GM21576 (cell line): Measurements from ENCODE around the gene GARIN5A.

Experiments
- ATAC-seq: cut with Tn5 transposase; IDR thresholded peaks from one replicate; pipeline ENCODE4 v1.9.1; 2021; ENCODE audit warnings: mild to moderate bottlenecking, moderate library complexity; ENCODE audit not compliant: unreplicated experiment

The GARIN5A gene

DNA sequence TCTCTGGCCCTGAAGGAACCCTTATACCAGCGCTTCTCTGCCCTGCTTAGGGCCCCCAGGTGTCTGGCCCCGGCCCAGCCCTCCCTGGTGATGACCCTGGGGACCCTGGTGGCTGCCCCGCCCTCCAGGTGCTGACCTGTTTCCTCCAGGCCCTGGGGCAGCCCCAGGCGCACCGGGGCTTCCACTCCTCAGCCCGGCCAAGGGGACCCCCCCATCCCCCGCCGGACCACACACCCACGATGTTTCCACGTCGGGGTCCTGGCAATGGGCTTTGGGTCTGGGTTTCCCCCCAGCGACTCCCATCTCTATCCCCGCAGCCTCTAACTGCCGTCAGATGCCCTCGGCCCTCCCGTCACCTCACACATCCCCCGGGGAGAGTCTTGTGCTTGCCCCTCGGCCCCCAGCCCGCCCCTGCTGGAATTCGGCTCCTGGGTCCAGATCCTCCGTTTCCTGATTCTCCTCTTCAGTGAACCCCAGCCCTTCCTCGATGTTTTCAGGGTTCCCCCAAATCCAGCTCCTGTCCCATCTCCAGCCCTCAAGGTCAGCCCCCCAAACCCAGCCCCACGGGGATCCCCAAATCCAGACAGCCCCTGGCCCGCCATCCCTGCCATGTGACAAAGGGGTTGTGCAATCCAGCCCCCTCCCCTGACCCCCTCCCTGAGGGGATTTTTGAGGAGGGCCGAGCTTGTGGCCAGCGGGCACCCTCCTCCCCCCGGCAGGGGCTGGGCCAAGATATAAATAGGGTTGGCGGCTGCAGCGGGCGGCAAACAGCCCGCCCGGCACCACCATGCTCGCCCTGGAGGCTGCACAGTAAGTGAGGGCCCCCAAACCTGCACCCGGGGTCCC, 58.2 kb downstream of the GARIN5A start, which contains the start of gene SPIB:
Gene SPIB (plus strand): TSS at position 763 of the 846 bp plus-strand sequence. CDS start 25 bp downstream, at position 788.
- ATAC-seq = no peak

DNA sequence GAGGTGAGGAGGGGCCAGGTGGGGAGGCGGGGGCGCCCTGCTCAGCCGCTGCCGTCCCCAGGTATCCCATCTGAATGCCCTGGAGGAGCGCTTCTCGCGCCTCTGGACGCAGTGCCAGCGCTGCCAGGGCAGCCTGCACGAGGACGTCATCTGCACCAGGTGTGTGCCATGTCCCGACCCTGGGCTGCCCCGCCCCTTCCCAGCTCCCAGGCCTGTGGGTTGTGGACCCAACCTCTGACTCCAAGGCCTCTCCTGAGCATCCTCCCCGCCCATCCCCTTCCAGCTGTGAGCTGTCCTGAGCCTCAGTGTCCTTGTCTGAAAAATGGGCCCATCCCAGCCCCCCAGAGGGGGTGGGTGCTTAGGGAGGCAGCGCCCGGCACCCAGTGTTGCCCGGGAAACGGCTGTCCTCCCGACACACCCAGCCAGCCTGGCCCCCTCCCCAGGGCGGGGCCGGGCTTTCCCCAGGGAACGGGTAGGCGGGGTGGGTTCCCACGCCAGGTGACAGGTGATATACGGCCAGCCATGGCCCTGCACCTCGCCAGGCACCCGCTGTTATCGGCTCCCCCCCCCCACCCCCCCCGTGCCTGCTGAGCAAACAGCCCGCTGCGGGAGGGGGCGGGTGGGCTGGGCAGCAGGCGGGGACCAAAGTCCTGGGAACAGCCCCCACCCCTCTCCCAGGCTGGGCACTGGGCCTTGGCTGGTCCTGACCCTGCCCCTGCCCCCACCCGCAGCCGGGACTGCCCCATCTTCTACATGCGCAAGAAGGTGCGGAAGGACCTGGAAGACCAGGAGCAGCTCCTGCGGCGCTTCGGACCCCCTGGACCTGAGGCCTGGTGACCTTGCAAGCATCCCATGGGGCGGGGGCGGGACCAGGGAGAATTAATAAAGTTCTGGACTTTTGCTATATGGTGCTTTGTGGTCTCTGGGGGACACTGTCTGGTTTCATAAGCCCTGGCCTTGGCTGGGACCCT, 59.3 kb downstream of the GARIN5A start:
- ATAC-seq = no peak
